Mesenchymal stem cell (in vitro differentiated cells and primary cell): ENCODE results near the gene PIEZO1.

ENCODE experiments used
- DNase-seq: peaks from one replicate; pipeline ENCODE4 v3.0.0-alpha.2; 2013
- H2AFZ ChIP-seq: one replicate; pipeline ENCODE4 v1.6.1; 2013; ENCODE audit warnings: low read depth, mild to moderate bottlenecking, control low read depth, inconsistent platforms, low read length, moderate library complexity
- H2AK5ac ChIP-seq: 2 replicates; pipeline ENCODE4 v1.6.1; 2013; ENCODE audit warnings: low read length, moderate library complexity, mild to moderate bottlenecking, inconsistent platforms; ENCODE audit not compliant: severe bottlenecking
- H2BK120ac ChIP-seq: one replicate; pipeline ENCODE4 v1.6.1; 2013; ENCODE audit warnings: low read depth, mild to moderate bottlenecking, inconsistent platforms, low read length, moderate library complexity
- H2BK12ac ChIP-seq, 2 experiments: one replicate each; pipeline ENCODE4 v1.6.1; 2013; ENCODE audit warnings: inconsistent platforms in 2 of 2, low read length in 2 of 2, mild to moderate bottlenecking in 2 of 2, moderate library complexity in 2 of 2, control low read depth in 1 of 2
- H2BK15ac ChIP-seq: one replicate; pipeline ENCODE4 v1.6.1; 2013; ENCODE audit warnings: mild to moderate bottlenecking, low read depth, inconsistent platforms; ENCODE audit not compliant: poor library complexity, severe bottlenecking
- H2BK5ac ChIP-seq: 2 replicates; pipeline ENCODE4 v1.6.1; 2013; ENCODE audit warnings: low read depth, mild to moderate bottlenecking, low read length, control low read depth, inconsistent platforms; ENCODE audit not compliant: poor library complexity, severe bottlenecking
- H3K14ac ChIP-seq, 2 experiments: one replicate each; pipeline ENCODE4 v1.6.1; 2013; ENCODE audit warnings: inconsistent platforms in 2 of 2, low read length in 2 of 2, control low read depth in 1 of 2, mild to moderate bottlenecking in 1 of 2, moderate library complexity in 1 of 2
- H3K18ac ChIP-seq, 2 experiments: one replicate each; pipeline ENCODE4 v1.6.1; 2013; ENCODE audit warnings: inconsistent platforms in 2 of 2, low read length in 2 of 2, control low read depth in 1 of 2, low read depth in 1 of 2, mild to moderate bottlenecking in 1 of 2
- H3K23ac ChIP-seq, 2 experiments: one replicate each; pipeline ENCODE4 v1.6.1; 2013; ENCODE audit warnings: inconsistent platforms in 2 of 2, low read length in 2 of 2, mild to moderate bottlenecking in 2 of 2, moderate library complexity in 2 of 2, control low read depth in 1 of 2
- H3K27ac ChIP-seq: 2 replicates; pipeline ENCODE4 v1.5.1; 2013; ENCODE audit warnings: mild to moderate bottlenecking, moderate library complexity, low read length, control low read depth, inconsistent platforms; ENCODE audit not compliant: poor library complexity, severe bottlenecking
- H3K27me3 ChIP-seq, 2 experiments: 2 replicates each; pipeline versions ENCODE4 v1.6.1 to v1.7.0; 2013; ENCODE audit warnings: low read length in 2 of 2, mild to moderate bottlenecking in 2 of 2, moderate library complexity in 2 of 2, control low read depth in 1 of 2, inconsistent platforms in 1 of 2; ENCODE audit not compliant: control insufficient read depth in 1 of 2, insufficient read depth in 1 of 2
- H3K36me3 ChIP-seq, 2 experiments: 2 replicates each; pipeline versions ENCODE4 v1.6.1 to v1.7.0; 2013; ENCODE audit warnings: low read length in 2 of 2, control low read depth in 1 of 2, inconsistent platforms in 1 of 2, low read depth in 1 of 2, mild to moderate bottlenecking in 1 of 2; ENCODE audit not compliant: insufficient read depth in 2 of 2, control insufficient read depth in 1 of 2
- H3K4ac ChIP-seq, 2 experiments: one replicate each; pipeline ENCODE4 v1.6.1; 2013; ENCODE audit warnings: inconsistent platforms in 2 of 2, low read length in 2 of 2, mild to moderate bottlenecking in 2 of 2, moderate library complexity in 2 of 2, control low read depth in 1 of 2, low read depth in 1 of 2
- H3K4me1 ChIP-seq: 2 replicates; pipeline ENCODE4 v1.6.1; 2013; ENCODE audit warnings: low read depth, low read length, control low read depth; ENCODE audit not compliant: control insufficient read depth, insufficient read depth
- H3K4me2 ChIP-seq: 2 replicates; pipeline ENCODE4 v1.6.1; 2013; ENCODE audit warnings: low read length, mild to moderate bottlenecking, inconsistent platforms; ENCODE audit not compliant: poor library complexity, severe bottlenecking
- H3K4me3 ChIP-seq, 2 experiments: 2 replicates each; pipeline versions ENCODE4 v1.5.1 to v1.7.0; 2013; ENCODE audit warnings: low read length in 2 of 2, mild to moderate bottlenecking in 2 of 2, control low read depth in 1 of 2, low read depth in 1 of 2; ENCODE audit not compliant: insufficient read depth in 1 of 2
- H3K79me1 ChIP-seq: replicated peaks from 2 replicates; pipeline ENCODE4 v1.6.1; 2013; ENCODE audit warnings: mild to moderate bottlenecking, control low read depth, low read length, inconsistent platforms; ENCODE audit not compliant: poor library complexity, severe bottlenecking
- H3K9ac ChIP-seq: 2 replicates; pipeline ENCODE4 v1.7.0; 2013; ENCODE audit warnings: mild to moderate bottlenecking, low read length, moderate library complexity
- H3K9me3 ChIP-seq: 2 replicates; pipeline ENCODE4 v1.7.0; 2013; ENCODE audit warnings: mild to moderate bottlenecking, low read length; ENCODE audit not compliant: control insufficient read depth
- H4K8ac ChIP-seq: one replicate; pipeline ENCODE4 v1.6.1; 2013; ENCODE audit warnings: inconsistent platforms, mild to moderate bottlenecking, low read length, moderate library complexity
- H4K91ac ChIP-seq: one replicate; pipeline ENCODE4 v1.6.1; 2013; ENCODE audit warnings: mild to moderate bottlenecking, low read length, inconsistent platforms
- WGBS: methylation state at CpG from one replicate; pipeline ENCODE4 v1.1.7; 2013; ENCODE audit warnings: mixed read lengths; 5-methylcytosine and 5-hydroxymethylcytosine counted together

Gene PIEZO1

DNA sequence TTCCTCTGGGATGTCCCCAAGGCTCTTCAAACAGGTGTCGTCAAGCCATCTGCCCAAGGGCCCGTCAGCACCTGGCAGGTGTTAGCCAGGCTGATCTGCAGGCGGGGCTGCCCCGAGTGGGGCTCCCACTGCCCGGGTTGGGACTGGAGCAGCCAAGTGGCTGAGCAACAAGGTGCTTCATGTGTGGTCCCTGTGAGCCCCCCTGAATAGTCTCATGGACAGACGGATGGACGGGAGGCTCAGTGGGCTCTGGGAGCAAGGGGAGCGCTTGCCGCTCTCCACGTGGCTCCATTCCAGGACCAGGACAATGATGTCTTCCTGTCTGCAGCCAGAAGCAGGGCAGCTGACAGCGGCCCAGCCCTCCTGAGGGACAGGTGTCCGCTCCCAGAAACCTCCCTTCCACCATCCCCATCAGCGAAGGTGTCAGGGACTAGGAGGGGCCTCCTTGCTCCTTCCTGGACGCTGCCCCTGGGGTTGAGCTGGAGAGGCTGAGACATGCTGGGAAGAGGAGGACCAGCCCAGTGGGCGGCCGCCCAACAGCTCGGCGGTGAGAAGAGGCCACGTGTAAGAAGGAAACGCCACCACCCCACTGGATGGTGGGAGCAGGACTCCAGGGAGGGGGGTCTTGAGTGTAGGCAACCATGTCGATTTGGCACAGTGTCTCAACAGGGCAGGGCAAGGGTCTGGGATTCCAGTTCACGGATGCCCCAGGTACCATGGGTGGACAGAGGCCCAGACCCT lies 108.3 kb downstream of the PIEZO1 start:
- no peak overlapping the region for H2AK5ac ChIP-seq
- peaks cover 8% of the 10 kb centered on the region for H3K4me1 ChIP-seq
- H3K79me1 ChIP-seq: no peaks in the 10 kb centered on the region
- WGBS: 98% methylated on average over 18 of the region's 22 CpGs
- H3K9me3 ChIP-seq: no peaks in the 10 kb centered on the region
- no peak overlapping the region for H2BK120ac ChIP-seq
- H2BK12ac ChIP-seq: no peak overlapping the region
- H3K23ac ChIP-seq: no peak overlapping the region
- no peak overlapping the region for H2BK15ac ChIP-seq
- H3K27ac ChIP-seq: no peak overlapping the region
- H4K8ac ChIP-seq: no peak overlapping the region
- no peak for DNase-seq
- no peak overlapping the region for H2BK5ac ChIP-seq
- no peak overlapping the region for H3K18ac ChIP-seq
- H3K4me2 ChIP-seq: no peak overlapping the region
- H3K14ac ChIP-seq: no peak overlapping the region
- H3K27me3 ChIP-seq: peaks cover 13 to 41% of the 10 kb centered on the region in 2 experiments
- H2AFZ ChIP-seq: no peak overlapping the region
- H3K4me3 ChIP-seq: no peak overlapping the region
- H4K91ac ChIP-seq: no peak overlapping the region
- no peak overlapping the region for H3K9ac ChIP-seq
- peaks cover 22 to 28% of the 10 kb centered on the region in 2 experiments for H3K36me3 ChIP-seq
- H3K4ac ChIP-seq: no peak overlapping the region

DNA sequence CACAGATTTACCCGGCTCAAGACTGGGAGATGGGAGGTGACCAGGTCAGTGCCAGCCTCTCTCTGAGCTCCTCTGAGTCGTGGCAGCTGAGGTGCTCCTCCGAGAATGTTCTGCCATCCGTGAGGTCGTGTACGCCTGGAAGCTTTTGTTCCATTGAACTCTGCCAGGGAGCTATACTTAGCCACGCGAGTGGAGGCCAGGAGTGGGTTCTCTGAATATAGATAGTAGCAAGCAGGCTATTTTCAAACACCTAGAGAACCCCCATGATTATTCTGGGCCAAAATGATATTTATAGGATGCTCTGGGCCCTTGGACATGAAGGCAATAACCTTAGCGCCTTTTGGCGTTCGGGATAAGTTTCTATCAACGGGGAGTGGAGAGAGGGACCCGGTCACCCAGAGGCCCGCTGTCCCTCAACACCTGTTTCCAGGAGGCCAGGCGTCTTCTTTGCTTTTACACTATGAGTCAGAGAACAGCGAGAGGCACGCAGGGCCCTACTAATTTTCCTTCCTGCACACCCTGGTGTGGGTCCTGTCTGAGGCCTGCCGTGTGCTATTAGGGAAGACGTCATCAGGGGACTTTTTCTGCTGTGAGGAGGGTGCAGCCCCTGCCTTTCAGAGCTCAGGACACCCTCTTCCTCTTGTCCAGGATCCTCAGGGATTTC lies 111.2 kb downstream of the PIEZO1 start:
- no peak overlapping the region for H3K4ac ChIP-seq
- H3K36me3 ChIP-seq: peaks cover 24% of the 10 kb centered on the region in 2 experiments
- H2AK5ac ChIP-seq: no peak overlapping the region
- no peak overlapping the region for H3K9ac ChIP-seq
- H3K27me3 ChIP-seq: peaks cover 0 to 27% of the 10 kb centered on the region in 2 experiments
- no peak overlapping the region for H3K18ac ChIP-seq
- no peaks in the 10 kb centered on the region for H3K79me1 ChIP-seq
- no peak overlapping the region for H3K27ac ChIP-seq
- no peak overlapping the region for H4K8ac ChIP-seq
- H2BK120ac ChIP-seq: no peak overlapping the region
- H3K4me1 ChIP-seq: no peaks in the 10 kb centered on the region
- H3K23ac ChIP-seq: no peak overlapping the region
- H2BK5ac ChIP-seq: no peak overlapping the region
- no peak overlapping the region for H2BK12ac ChIP-seq
- no peak overlapping the region for H2BK15ac ChIP-seq
- H3K4me2 ChIP-seq: no peak overlapping the region
- no peak overlapping the region for H3K14ac ChIP-seq
- no peak for DNase-seq
- no peak overlapping the region for H3K4me3 ChIP-seq
- no peak overlapping the region for H4K91ac ChIP-seq
- no peak overlapping the region for H2AFZ ChIP-seq
- WGBS: 95% methylated on average over 15 of the region's 19 CpGs
- H3K9me3 ChIP-seq: no peaks in the 10 kb centered on the region

DNA sequence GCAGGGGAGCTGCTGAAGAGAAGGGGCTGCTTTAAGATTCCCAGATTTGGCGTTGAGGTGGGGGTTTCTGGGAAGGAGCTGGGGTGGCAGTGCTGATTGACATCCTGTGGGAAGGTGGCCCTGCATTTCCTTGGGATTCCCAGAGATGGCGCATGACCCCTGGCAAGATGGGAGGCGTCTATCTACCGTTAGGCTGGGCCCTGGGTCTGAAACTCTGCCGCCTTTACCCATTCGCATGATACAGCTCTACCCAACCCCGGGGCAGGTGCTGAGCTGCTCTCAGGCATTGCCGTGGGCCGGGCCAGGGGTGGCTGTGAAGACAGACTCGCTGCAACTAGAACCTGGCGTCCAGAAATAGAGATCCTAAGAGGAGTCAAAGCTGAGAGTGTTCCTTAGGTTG lies 112.2 kb downstream of the PIEZO1 start:
- no peak overlapping the region for H2BK15ac ChIP-seq
- no peaks in the 10 kb centered on the region for H3K79me1 ChIP-seq
- H2AFZ ChIP-seq: no peak overlapping the region
- H3K23ac ChIP-seq: peak overlapping the region in 1 of 2 experiments; percentile 16
- H3K4me3 ChIP-seq: no peak overlapping the region
- H2BK120ac ChIP-seq: no peak overlapping the region
- H4K8ac ChIP-seq: no peak overlapping the region
- no peaks in the 10 kb centered on the region for H3K4me1 ChIP-seq
- no peak overlapping the region for H2BK5ac ChIP-seq
- no peak overlapping the region for H3K18ac ChIP-seq
- no peak overlapping the region for H2BK12ac ChIP-seq
- H2AK5ac ChIP-seq: no peak overlapping the region
- H3K36me3 ChIP-seq: peaks cover 24% of the 10 kb centered on the region in 2 experiments
- H3K9me3 ChIP-seq: no peaks in the 10 kb centered on the region
- H3K27ac ChIP-seq: no peak overlapping the region
- H3K27me3 ChIP-seq: peaks cover 0 to 16% of the 10 kb centered on the region in 2 experiments
- no peak overlapping the region for H3K14ac ChIP-seq
- no peak overlapping the region for H3K9ac ChIP-seq
- WGBS: 35% methylated on average over 11 of the region's 11 CpGs
- no peak overlapping the region for H4K91ac ChIP-seq
- H3K4me2 ChIP-seq: no peak overlapping the region
- DNase-seq: no peak
- H3K4ac ChIP-seq: no peak overlapping the region

DNA sequence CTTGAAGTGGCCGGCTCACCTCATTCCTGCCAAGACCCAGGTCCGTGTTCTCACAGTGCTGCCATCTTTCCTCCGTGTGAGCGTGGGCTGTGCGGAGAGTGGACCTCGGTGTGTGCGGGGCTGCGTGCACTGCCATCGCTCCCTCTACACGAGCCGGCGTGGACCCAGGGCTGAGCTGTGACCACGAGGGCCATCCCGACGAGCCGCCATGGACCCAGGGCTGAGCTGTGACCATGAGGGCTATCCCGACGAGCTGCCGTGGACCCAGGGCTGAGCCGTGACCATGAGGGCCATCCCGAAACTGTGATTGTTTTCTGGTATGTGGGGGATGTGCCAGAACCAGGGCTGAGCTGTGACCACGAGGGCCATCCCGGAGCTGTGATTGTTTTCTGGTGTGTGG lies 113.2 kb downstream of the PIEZO1 start:
- H4K91ac ChIP-seq: peak overlapping the region; percentile 54
- 95% methylated on average over 23 of the region's 23 CpGs for WGBS
- H3K27me3 ChIP-seq: peaks cover 0 to 7% of the 10 kb centered on the region in 2 experiments
- no peak overlapping the region for H3K4ac ChIP-seq
- H3K14ac ChIP-seq: no peak overlapping the region
- no peak overlapping the region for H4K8ac ChIP-seq
- no peaks in the 10 kb centered on the region for H3K9me3 ChIP-seq
- no peak overlapping the region for H2BK15ac ChIP-seq
- H3K27ac ChIP-seq: no peak overlapping the region
- no peak overlapping the region for H2AFZ ChIP-seq
- DNase-seq: no peak
- H2BK5ac ChIP-seq: no peak overlapping the region
- H3K4me1 ChIP-seq: peaks cover 4% of the 10 kb centered on the region
- H3K18ac ChIP-seq: no peak overlapping the region
- no peak overlapping the region for H2BK120ac ChIP-seq
- H3K4me2 ChIP-seq: no peak overlapping the region
- H3K9ac ChIP-seq: no peak overlapping the region
- peaks cover 24 to 26% of the 10 kb centered on the region in 2 experiments for H3K36me3 ChIP-seq
- H2AK5ac ChIP-seq: no peak overlapping the region
- no peaks in the 10 kb centered on the region for H3K79me1 ChIP-seq
- H3K4me3 ChIP-seq: no peak overlapping the region
- H3K23ac ChIP-seq: no peak overlapping the region
- H2BK12ac ChIP-seq: peak overlapping the region in 1 of 2 experiments; percentile 10
